ENCODE data around the gene CARD14.

The CARD14 gene

DNA sequence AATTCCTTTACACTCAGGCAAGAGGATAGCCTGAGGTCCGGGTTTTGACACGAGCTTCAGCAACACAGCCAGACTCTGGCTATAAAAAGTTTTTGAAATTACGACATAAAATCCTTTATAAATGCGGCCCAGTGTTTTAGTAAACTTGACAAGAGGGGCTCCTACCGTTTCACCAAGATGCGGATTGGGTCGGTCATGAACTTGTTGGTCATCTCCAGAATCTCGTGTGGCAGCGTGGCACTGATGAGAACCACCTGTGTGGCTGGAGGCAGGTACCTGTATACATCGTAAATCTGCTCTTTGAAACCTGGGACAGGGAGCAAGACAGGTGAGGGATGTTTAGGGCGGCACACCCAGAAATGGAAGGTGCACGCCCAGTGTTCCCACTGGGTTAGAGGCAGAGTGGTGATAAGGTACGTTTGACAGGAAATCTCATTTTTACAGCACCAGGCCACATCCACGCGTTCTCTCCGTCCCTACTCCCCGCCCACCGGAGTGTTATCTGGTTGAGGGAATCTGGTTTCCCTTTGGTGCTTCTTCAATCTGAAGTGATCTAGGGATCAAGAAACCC lies 30.9 kb upstream of the CARD14 start:
- Histone ChIP-seq H3K4me1 (ENCODE audit: low read length) (no peaks in the 10 kb centered on the region), H3F3A (ENCODE audit: insufficient read depth, low read length) (no peaks in the 10 kb centered on the region), H3K36me3 (replicated peaks; ENCODE audit: insufficient read depth, low read length) (peaks cover 43% of the 10 kb centered on the region; the same call in 1 of the 2 replicates), H3K9ac (ENCODE audit: low read length) (no peak overlapping the region), H3K27me3 (replicated peaks; ENCODE audit: insufficient read depth, low read length) (no peaks in the 10 kb centered on the region), H4K20me1 (ENCODE audit: insufficient read depth, low read length) (no peaks in the 10 kb centered on the region), H3K4me3 (ENCODE audit: low read length) (no peak overlapping the region), H2AFZ (ENCODE audit: low read length) (no peak overlapping the region), H3K79me2 (ENCODE audit: low read length) (peaks cover 36% of the 10 kb centered on the region), H3K9me2 (replicated peaks; ENCODE audit: insufficient read depth, low read length) (no peaks in the 10 kb centered on the region), H3K4me2 (ENCODE audit: low read depth, low read length) (no peak overlapping the region), H3K9me3 (replicated peaks; ENCODE audit: insufficient read depth, low read length) (no peaks in the 10 kb centered on the region), H3K27ac (ENCODE audit: low read length) (no peak overlapping the region)
- no peak for DNase-seq
- TF ChIP-seq EZH2phosphoT487 (IDR thresholded peaks at IDR 0.05; ENCODE audit: low read length) = no peak
- TF ChIP-seq EZH2 (optimal IDR thresholded peaks at IDR 0.05; ENCODE audit: low read depth, low read length) = no peak
- TF ChIP-seq, protein P1, sequence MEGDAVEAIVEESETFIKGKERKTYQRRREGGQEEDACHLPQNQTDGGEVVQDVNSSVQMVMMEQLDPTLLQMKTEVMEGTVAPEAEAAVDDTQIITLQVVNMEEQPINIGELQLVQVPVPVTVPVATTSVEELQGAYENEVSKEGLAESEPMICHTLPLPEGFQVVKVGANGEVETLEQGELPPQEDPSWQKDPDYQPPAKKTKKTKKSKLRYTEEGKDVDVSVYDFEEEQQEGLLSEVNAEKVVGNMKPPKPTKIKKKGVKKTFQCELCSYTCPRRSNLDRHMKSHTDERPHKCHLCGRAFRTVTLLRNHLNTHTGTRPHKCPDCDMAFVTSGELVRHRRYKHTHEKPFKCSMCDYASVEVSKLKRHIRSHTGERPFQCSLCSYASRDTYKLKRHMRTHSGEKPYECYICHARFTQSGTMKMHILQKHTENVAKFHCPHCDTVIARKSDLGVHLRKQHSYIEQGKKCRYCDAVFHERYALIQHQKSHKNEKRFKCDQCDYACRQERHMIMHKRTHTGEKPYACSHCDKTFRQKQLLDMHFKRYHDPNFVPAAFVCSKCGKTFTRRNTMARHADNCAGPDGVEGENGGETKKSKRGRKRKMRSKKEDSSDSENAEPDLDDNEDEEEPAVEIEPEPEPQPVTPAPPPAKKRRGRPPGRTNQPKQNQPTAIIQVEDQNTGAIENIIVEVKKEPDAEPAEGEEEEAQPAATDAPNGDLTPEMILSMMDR (IDR thresholded peaks at IDR 0.05; ENCODE audit: low read length) = no peak

- peaks cover 7% of the 10 kb centered on the region for H3K4me1 ChIP-seq (ENCODE audit: low read length)
- peaks cover 21% of the 10 kb centered on the region for H4K20me1 ChIP-seq (ENCODE audit: insufficient read depth, low read length)
- peaks cover 46% of the 10 kb centered on the region; the same call in 1 of the 2 replicates for H3K36me3 ChIP-seq (replicated peaks; ENCODE audit: insufficient read depth, low read length)
- H3K9ac ChIP-seq (ENCODE audit: low read length) = no peak overlapping the region
- H3K4me3 ChIP-seq (ENCODE audit: low read length) = no peak overlapping the region
- H3K27ac ChIP-seq (ENCODE audit: low read length) = no peak overlapping the region
- TF ChIP-seq, protein P1 (IDR thresholded peaks at IDR 0.05; ENCODE audit: low read length) = no peak
- TF ChIP-seq EZH2phosphoT487 (IDR thresholded peaks at IDR 0.05; ENCODE audit: low read length) (no peak), EZH2 (optimal IDR thresholded peaks at IDR 0.05; ENCODE audit: low read depth, low read length) (no peak)
- peaks cover 63% of the 10 kb centered on the region for H3K79me2 ChIP-seq (ENCODE audit: low read length)
- DNase-seq = no peak
- no peaks in the 10 kb centered on the region for H3K9me3 ChIP-seq (replicated peaks; ENCODE audit: insufficient read depth, low read length)
- no peak overlapping the region for H3K4me2 ChIP-seq (ENCODE audit: low read depth, low read length)
- H3K9me2 ChIP-seq (replicated peaks; ENCODE audit: insufficient read depth, low read length) = no peaks in the 10 kb centered on the region
- H3F3A ChIP-seq (ENCODE audit: insufficient read depth, low read length) = no peaks in the 10 kb centered on the region
- H2AFZ ChIP-seq (ENCODE audit: low read length) = no peak overlapping the region
- no peaks in the 10 kb centered on the region for H3K27me3 ChIP-seq (replicated peaks; ENCODE audit: insufficient read depth, low read length)
Measured at GRCh38 chr17:80141463-80142165, 28.2 kb upstream of the CARD14 start.

GRCh38 chr17:80142929-80143328 lies 26.9 kb upstream of the CARD14 start:
- no peak overlapping the region for H3K4me2 ChIP-seq (ENCODE audit: low read depth, low read length)
- no peak overlapping the region for H3K9ac ChIP-seq (ENCODE audit: low read length)
- H3K36me3 ChIP-seq (replicated peaks; ENCODE audit: insufficient read depth, low read length) = peaks cover 39% of the 10 kb centered on the region; the same call in 1 of the 2 replicates
- no peak overlapping the region for H3K27ac ChIP-seq (ENCODE audit: low read length)
- TF ChIP-seq EZH2phosphoT487 (IDR thresholded peaks at IDR 0.05; ENCODE audit: low read length) = no peak
- TF ChIP-seq, protein P1 (IDR thresholded peaks at IDR 0.05; ENCODE audit: low read length) = no peak
- no peak for TF ChIP-seq EZH2 (optimal IDR thresholded peaks at IDR 0.05; ENCODE audit: low read depth, low read length)
- H3K79me2 ChIP-seq (ENCODE audit: low read length) = peaks cover 67% of the 10 kb centered on the region
- H3K9me2 ChIP-seq (replicated peaks; ENCODE audit: insufficient read depth, low read length) = no peaks in the 10 kb centered on the region
- no peaks in the 10 kb centered on the region for H3K9me3 ChIP-seq (replicated peaks; ENCODE audit: insufficient read depth, low read length)
- no peak overlapping the region for H3K4me3 ChIP-seq (ENCODE audit: low read length)
- H4K20me1 ChIP-seq (ENCODE audit: insufficient read depth, low read length) = peaks cover 21% of the 10 kb centered on the region
- H3K4me1 ChIP-seq (ENCODE audit: low read length) = peaks cover 7% of the 10 kb centered on the region
- no peak for DNase-seq
- no peak overlapping the region for H2AFZ ChIP-seq (ENCODE audit: low read length)
- no peaks in the 10 kb centered on the region for H3K27me3 ChIP-seq (replicated peaks; ENCODE audit: insufficient read depth, low read length)
- no peaks in the 10 kb centered on the region for H3F3A ChIP-seq (ENCODE audit: insufficient read depth, low read length)

Data from MM.1S (cell line).